RKO (cell line): Measurements from ENCODE around the gene SMARCB1.

Source experiments
- DNase-seq: peaks from one replicate; pipeline ENCODE4 v3.0.0-alpha.2; 2016; ENCODE audit warnings: low spot score

Gene SMARCB1

DNA sequence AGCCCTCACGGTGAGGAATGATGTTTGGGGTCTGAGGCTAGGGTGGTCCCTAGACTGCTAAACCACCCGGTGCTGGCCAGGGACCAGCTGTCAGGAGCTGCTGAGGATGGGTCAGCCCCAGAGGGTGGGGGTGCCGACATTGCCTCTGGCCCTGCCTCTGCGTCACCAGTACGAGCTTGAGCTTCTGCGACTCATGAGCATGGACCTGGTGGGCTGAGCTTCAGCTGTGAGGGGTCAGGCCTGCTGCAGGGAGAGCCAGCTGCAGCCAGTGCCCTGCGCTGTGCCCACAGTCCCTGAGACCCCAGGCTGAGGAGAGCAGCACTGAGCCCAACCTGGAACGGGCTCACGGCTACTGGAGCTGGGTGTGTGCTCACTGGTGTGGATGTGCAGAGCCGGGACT lies 45.0 kb downstream of the SMARCB1 start:
- no peak for DNase-seq

DNA sequence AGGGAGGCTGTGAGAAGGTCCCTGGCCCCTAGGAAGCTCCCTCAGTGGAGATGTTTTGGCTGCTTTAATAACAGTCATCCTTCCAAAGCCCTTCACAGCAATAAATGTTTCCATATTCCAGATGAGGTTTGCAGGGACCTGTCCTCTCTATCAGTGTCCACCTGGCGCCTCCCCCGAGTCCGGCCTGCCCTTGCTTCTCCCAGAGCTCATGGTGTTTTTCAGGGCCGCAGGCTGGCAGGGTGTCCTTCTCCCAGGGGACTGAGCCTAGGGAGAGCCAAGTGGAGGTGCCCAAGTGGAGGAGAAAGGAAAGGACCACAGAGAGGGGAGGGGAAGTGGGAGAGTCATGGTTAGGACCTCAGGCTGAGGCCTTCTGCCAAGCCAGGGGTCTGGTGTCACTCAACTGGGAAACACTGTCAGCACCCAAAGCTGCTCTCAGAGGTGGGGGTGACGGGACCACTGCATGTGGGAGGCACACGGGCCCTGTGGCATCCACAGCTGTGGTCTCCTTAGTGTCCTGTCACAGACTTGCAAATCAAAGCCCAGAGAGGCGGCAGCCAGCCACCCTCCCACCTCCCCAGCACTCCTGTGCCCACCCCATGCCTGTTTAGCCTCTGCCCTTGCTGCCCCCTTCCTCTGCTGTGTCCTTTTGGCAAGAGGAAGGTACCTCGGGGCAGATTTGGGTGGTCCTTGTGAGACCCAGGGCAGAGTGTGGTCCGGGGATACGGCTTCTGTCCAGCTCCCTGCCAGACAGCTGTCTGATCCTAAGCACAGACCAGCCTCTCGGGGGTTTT lies 45.7 kb downstream of the SMARCB1 start:
- no peak for DNase-seq

DNA sequence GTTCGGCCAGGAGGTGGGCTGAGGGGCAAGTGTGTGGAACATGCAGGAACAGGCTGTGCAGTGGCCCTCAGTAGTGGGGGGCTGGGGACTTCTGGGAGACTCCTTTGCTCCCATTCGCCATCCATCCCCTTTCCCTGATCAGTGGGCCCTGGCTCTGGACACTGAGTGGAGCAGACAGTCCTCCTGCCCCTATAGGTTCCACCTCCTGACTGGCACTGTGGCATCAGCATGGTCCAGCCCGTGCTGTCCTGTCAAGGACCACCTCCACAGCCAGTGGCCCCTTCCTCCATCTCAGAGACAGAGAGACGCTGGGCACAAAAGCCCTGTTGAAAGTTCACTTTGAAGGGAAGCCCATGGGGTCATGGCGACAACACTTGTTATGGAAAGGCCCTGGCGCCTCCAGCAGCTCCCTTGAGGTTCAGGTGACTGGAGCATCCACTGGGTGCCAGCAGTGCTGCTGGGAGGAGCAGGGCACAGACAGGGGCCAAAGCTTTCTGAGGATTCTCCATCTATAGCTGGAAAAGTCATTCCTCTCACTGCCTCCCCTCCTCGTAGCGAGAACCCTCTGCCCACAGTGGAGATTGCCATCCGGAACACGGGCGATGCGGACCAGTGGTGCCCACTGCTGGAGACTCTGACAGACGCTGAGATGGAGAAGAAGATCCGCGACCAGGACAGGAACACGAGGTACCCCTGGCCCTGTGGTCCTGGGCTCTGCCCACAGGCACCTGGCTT lies 46.4 kb downstream of the SMARCB1 start:
- DNase-seq = no peak

DNA sequence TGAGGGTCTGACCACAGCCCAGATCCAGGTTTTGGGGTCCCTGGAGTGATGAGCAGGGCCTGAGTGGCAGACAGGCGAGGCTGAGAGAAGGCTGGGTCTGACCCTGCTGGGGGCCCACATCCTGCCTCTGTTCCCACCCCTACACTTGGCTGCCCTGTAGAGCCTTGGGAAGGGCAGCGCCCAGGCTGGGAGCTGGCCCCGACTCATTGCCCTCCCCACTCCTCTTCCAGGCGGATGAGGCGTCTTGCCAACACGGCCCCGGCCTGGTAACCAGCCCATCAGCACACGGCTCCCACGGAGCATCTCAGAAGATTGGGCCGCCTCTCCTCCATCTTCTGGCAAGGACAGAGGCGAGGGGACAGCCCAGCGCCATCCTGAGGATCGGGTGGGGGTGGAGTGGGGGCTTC lies 47.1 kb downstream of the SMARCB1 start:
- DNase-seq = no peak

DNA sequence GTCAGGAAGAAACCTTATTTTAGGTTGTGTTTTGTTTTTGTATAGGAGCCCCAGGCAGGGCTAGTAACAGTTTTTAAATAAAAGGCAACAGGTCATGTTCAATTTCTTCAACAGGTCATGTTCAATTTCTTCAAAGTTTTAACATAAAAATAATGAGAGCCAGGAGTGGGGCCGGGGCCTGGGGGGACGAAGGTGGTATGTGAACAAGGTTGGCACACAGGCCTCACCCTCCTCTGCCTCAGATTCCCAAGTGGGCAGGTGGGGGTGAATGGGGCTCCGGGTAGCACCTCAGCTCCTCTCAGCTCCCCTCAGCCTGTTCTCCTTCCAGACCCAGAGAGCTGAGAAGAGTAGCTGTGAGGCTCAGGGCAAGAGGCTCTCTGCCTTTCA lies 47.6 kb downstream of the SMARCB1 start:
- DNase-seq = no peak

DNA sequence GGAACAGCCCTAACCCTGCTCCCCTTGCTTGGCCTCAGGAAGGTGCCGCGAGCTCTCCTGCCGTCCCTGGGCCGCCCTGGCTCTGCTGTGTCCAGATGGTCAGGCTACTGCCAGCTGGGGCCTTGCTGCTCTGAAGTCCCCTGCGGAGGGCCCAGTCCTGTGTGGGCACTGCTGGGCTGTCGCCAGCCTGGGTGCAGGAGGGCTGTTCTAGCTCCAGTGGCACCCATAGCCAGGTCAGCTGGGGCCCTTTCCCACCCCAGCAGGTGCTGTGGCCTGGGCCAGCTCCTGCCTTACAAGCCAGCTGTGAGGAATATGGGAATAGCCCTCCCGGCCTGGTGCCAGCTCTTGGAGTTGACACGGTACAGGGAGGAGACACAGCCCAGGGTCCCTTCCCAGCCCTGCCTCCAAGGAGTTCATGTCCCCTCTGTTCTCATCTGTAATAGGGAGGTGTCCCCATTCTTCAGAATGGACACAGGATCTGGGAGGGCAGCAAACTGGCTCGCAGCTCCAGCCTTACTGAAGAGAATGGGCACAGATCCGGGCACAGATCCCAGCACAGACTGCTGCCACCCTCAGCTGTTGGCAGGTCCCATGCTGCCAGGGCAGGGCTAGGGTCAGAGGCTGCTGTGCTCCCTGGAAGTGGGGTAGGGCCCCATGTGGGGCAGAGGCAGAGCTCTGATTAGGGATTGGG lies 48.2 kb downstream of the SMARCB1 start:
- DNase-seq = no peak

DNA sequence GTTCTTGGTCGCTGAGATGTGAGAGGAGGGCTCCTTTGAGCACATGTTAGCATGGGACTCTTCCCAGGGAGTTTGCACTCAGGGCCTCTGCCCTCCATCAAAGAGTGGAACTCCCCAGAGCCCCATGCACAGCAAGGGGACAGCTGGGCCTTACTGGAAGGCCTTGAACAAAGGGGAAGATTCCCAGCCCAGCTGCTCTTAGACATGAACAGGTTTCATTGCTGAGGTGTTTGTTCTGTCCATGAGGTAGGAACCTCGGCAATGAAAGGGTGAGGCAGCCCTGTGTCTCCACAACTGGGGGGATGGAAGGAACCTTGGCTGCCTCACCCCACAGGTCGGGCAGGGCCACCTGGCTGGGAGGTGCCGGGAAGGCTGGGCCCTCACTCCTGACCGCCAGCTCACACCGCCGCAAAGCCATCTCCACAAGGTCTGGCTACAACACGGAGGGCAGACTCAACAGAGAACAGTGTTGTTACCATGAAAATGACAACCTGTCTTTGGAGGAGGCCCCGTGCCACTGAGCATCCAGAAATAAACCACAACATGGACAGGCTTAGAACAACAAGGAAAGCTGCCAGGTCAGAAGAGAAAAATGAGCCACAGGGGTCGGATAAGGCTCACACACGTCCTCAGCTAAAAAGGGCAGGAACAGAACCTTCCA lies 48.8 kb downstream of the SMARCB1 start:
- no peak for DNase-seq

DNA sequence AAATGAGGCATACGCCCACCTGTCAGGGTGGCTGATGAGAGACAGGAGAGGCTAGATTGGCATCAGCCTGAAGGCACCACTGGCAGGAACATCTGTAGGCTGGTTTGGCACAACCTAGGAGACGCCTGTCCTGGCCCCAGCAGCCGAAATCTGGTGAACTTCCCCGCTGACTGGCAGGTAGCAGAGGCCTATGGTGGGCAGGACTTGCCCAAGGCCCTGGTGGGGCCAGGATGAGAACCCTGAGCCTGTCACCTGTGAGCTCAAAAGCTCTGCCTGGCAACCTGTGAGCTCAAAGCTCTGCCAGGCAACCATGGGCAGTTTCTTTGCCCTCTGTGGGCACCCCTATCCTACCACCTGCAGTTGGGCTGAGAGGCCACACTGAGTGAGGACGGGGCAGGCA lies 49.5 kb downstream of the SMARCB1 start:
- DNase-seq = no peak

DNA sequence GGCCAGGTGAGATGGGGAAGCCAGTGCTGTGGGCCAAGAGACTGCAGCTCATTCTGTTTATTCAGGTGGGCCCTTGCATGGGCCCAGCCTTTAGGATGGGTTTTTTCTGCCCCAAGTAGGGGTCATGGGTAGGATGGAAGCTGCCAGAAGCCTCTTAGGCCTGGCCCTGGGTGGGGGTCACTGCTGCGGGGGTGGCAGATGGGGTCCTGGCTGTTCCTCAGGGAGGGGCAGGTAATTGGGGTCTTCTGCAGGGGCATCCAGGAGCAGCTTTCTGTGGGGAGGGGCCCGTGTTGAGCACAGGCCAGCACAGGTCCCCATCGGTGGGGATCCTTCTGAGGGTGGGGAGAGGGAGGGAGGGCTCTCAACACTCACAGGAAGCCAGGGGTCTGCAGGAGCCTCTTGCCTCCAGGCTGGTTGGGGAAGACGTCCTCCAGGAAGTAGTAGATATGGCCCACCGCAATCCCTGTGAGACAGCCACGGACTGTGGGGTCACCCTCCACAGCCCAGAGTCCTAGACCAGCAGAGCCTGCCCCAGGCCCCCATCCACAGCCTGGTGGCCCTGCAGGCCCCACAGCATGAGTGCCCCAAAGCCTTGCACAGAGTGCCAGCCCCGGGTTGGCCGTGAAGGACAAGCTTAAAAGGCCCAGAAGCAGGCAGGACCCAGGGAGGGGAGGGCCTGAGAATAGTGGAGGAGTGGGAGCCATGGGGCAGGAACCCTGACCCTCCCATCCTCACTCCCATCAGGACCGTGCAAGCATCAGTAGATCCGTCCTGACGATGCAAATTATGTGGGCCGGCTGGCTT lies 50.1 kb downstream of the SMARCB1 start:
- no peak for DNase-seq

DNA sequence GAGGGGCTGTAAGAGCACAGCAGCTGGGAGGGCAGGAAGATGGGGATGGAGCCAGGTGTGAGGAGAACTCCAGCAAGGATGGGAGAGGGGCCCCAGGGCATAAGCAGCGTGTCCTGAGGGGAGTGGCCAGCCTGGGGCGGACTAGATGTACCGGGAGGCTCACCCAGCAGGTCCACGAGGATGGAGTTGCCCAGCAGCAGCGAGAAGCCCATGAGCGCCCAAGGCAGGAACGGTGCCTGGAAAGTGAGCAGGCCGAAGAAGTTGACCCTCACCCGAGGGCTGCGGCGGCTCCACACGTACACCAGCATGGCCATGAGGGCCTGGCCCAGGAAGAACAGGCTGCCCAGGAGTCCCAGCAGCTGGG lies 50.7 kb downstream of the SMARCB1 start:
- no peak for DNase-seq

DNA sequence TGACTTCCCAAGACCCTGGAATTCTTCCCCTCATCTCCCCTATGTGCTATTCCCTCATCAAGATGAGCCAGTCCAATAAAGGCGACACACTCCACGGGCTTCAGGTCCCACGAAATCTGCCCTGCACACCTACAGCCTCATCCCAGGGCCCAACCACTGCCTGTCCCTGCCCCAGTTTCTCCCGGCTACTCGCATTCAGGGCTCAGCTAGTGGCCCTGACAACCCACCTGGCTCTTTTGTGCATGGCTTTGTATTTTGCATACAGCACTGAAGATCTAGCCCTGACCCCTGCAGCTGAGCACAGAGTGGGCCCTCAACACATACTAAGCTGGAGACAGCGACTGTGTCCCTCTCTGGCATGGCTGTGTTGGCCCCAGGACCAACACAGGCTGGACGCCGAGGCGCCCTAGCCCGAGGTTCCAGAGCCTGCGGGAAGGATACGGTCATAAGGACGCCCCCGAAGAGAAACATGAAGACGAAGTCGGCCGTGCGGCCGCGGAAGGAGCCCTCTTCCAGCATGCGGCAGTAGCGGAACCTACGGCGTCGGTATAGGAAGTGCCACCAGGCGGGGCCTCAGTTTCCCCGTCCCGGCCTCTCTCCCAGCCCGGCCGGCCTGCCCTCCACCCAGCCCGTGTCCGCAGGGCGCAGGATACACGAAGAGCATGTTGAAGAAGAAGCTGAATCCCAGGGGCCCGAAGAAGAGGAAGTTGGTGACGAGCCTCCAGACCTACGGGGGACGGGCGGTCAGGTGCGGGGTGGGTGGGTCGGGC lies 51.3 kb downstream of the SMARCB1 start:
- DNase-seq = no peak

DNA sequence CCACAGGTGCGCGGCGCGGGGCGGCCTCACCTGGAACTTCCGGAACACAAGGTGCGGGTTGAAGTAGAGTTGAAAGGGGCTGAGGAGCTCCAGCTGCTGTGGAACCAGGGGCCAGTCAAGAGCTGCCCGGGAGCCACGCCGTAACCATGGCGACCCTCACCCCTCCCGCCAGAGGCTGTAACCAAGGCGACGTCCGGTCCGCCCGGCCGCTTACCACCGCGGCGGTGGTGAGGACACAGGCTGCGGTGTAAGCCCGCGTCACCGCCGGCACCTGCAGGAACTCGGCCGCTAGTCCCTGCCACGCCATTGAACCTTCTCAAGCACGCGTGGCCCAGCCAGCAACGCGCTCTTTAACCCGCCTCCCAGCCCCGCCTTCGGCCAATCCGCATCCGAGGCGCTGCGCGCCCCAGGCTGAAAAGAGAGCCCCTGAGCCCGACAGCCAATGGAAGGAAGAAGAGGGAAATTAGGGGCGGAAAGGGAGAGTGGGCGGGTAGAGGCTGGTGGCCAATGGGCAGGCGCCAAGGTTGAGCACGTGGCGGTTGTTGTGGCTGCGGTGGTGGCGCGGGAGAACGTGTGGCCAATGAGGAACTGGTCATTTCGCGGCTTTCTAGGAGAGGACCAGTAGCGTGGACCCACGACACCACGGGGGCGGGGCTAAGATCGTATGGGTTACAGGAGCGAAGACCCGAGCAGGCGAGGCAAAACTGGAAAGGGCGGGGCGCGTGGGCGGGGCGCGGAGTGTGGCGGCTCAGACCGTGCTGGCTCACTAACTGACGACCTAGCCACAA lies 52.1 kb downstream of the SMARCB1 start, which contains the start of gene DERL3:
Gene DERL3, minus strand, starts transcription at position 326 of the 788 bp plus-strand sequence. Its CDS starts 19 bp downstream, at position 307.
- peak; percentile 96 for DNase-seq

DNA sequence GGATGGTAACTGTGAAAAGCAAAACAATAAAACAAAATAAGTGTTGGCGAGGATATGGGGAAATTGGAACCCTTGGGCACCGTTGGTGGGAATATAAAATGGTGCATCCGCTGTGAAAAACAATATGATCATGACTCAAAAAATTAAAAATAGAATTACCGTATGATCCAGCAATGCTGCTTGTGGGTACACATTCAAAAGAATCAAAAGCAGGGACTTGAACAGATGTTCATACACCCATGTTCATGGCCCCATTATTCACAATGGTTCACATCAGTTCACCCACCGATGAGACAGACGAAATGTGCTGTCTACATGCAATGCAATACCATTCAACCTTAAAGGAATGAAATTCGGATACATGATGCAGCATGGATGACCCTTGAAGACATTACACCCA lies 53.3 kb downstream of the SMARCB1 start:
- DNase-seq = no peak

DNA sequence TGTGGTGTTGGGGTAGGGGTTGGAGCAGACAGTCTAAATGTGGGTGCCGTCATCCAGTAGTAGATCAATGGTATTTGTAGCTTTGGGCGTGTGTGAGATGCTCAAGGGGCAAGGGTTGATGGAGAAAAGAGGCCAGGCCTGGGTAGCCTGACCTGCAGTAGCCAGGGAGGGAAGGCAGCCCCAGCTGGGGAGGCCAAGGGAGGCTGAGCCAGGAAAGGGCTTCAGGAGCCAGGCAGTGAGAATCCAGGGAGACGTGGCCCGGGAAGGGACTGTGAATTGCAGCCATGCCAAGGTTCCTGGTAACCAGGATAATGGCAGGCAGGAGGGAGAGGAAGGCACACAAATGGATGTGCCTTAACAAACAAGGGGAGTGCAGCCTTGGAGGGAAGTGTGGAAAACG lies 54.5 kb downstream of the SMARCB1 start:
- DNase-seq = no peak

DNA sequence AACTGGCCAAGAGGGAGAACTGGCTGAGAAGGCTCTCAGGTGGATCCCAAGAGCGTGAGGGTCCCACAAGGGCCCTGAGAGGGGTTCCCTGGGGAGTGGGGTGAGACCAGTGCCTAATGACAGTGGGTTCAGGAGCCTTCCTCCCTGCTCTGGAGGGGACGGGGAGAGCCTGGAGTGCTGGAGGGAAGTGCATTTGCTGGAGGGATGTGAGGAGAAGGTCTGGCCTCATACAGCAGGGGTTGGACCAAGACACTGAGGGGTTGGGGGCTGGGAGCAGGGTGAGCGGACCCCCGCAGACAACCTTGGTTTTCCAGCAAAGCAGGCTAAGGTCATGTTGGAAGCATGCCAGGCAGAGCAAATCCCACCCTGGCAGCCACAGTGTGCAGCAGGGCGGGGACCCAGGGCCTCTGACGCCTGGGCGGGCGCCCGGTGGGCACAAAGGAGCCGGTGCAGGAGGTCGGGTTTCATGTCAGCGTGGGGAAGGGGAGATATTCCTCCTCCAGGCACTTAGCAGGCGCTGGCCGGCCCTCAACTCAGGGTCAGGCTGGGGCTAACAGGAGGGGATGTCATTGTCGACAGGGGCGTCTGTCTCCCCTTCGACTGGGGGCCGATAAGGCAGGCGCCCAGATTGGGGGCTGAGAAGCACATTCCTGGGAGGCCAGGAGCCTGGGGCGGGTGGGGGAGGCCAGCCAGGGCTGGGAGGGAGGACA lies 55.1 kb downstream of the SMARCB1 start:
- DNase-seq = no peak

DNA sequence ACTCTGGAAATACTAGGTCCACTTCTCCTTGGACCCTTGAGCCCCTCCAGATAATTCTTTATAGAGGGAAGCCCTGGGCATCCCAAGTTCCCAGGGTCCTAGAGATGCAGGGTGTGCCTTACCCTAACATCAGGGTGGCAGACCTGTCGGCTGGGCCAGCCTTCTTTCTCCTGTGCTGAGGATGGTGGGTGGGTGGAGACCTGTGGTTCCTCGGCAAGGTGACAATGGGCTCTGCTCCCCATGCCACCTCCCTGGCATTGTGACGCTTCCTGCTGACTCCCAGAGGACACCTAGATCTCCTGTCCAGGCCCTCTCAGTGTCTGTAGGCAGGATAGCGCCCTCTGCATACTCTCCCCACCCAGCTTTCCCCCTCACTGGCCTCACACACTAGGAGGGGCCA lies 55.8 kb downstream of the SMARCB1 start:
- no peak for DNase-seq

DNA sequence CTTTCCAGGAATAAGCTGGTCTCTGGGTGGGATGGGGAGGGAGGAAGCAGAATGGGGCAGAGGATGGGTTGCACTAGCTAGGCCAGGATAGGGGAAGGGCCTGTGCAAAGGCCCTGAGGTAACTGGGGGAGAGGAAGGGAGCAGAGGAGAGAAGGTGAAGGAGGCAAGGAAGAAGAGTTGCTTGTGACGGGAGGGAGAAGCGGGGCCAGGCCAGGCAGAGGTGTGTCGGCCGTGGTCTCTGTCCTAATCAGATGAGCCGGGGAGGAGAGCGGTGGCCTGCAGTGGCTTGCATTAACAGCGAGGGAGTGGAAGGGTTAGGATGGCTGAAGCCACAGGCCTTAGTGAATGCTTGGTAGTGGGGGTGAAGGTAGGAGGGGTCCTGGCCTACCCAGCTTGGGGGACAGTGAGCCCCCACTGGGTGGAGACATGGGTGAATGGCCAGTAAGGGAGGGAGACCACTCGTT lies 58.0 kb downstream of the SMARCB1 start:
- DNase-seq = no peak

DNA sequence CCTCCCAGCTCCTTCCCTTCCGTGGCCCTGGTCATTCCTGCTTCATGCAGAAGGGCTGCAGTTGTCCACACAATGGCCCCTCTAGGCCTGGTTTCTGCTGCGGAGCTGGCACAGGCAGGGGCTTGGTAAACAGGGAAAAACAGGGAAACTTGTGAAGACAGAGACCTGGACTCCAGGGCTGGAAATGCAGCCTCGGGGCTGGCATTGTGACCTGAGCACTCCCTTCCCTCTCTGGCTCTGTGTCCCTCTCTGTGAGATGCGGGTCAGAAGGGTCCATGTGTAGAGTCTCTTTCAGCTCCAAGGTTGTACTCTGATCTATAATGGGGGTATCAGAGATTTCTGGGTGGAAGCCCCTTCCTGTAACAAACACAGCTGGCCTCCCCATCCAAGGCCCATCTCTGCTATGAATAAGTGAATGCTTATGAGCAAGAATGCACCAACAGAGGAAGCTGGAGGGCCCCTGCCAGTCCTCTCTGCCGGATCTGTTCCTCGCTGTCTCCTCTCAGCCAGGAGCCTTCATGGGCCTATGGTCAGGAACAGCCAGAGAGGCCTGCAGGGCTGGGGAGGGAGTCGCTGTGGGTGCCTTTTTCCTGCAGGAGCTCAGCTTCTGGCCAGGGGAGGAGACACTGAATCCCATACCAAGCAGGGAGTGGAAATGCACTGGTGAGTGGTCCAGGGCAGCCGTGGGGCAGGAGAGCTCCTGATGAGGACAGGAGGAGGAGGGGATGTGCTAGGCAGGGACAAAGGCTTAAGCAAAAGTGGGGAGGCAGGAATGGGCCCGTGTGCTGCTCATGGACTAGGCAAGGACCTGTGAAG lies 58.7 kb downstream of the SMARCB1 start:
- no peak for DNase-seq
